Fibroblast of skin of right biceps (primary cell): ENCODE data around the gene SUSD2.
"Not testable (repeated sequence)": the region's sequence is repeated elsewhere in the genome, so short reads cannot be mapped to it uniquely, and the experiment has no call there.

Experiments
- DNase-seq: peaks from one replicate; pipeline ENCODE4 v3.0.0-alpha.2; 2013

SUSD2 gene

GRCh38 chr22:24190596-24191208 lies 9.4 kb downstream of the SUSD2 start:
- DNase-seq = no peak

- DNase-seq = no peak
Observed at GRCh38 chr22:24191381-24191841, 10.1 kb downstream of the SUSD2 start.

GRCh38 chr22:24191893-24192292 lies 10.6 kb downstream of the SUSD2 start:
- DNase-seq = no peak

GRCh38 chr22:24198682-24199052 lies 17.4 kb downstream of the SUSD2 start:
- DNase-seq = no peak

- peak; percentile 63 for DNase-seq
Observed at GRCh38 chr22:24200619-24201212, 19.4 kb downstream of the SUSD2 start.

GRCh38 chr22:24201681-24202614 lies 20.7 kb downstream of the SUSD2 start:
- DNase-seq = peak; percentile 40

- DNase-seq = not testable (repeated sequence)
Observed at GRCh38 chr22:24203856-24204255, 22.6 kb downstream of the SUSD2 start.

GRCh38 chr22:24205438-24206195 lies 24.3 kb downstream of the SUSD2 start:
- no peak for DNase-seq

GRCh38 chr22:24206460-24207263 lies 25.4 kb downstream of the SUSD2 start:
- DNase-seq = peak; percentile 48

GRCh38 chr22:24207264-24208011 lies 26.2 kb downstream of the SUSD2 start:
- no peak for DNase-seq

- peak; percentile 97 for DNase-seq
Observed at GRCh38 chr22:24208012-24208749, 26.9 kb downstream of the SUSD2 start.

GRCh38 chr22:24209016-24209415 lies 27.7 kb downstream of the SUSD2 start:
- DNase-seq = no peak

GRCh38 chr22:24209687-24210086 lies 28.4 kb downstream of the SUSD2 start:
- peak; percentile 49 for DNase-seq

- DNase-seq = not testable (repeated sequence)
Observed at GRCh38 chr22:24210409-24210808, 29.1 kb downstream of the SUSD2 start.

- not testable (repeated sequence) for DNase-seq
Observed at GRCh38 chr22:24211716-24212115, 30.4 kb downstream of the SUSD2 start.

- DNase-seq = not testable (repeated sequence)
Observed at GRCh38 chr22:24213111-24213510, 31.8 kb downstream of the SUSD2 start.

- DNase-seq = no peak
Observed at GRCh38 chr22:24214467-24215285, 33.4 kb downstream of the SUSD2 start.

- DNase-seq = no peak
Observed at GRCh38 chr22:24216541-24217209, 35.4 kb downstream of the SUSD2 start.

GRCh38 chr22:24217384-24217783 lies 36.1 kb downstream of the SUSD2 start:
- DNase-seq = no peak
